Gastrocnemius medialis (tissue), 4 donors: Measurements from ENCODE around the gene ATP6V1G2.

Experiments
- CTCF ChIP-seq, 5 experiments: fragments of 450-650 bp in 3 of 5; fragments of 200-600 bp in 2 of 5; sonication (generic) in 2 of 5; IDR thresholded peaks in 4 of 5; conservative IDR thresholded peaks in 1 of 5; 1 replicate in 4 of 5; 2 replicates in 1 of 5; pipeline ENCODE4 v1.5.1; 2016 to 2019; ENCODE audit warnings: antibody characterized with exemption in 5 of 5, mild to moderate bottlenecking in 3 of 5, moderate library complexity in 3 of 5
- POLR2A ChIP-seq, 2 donors: fragments of 450-650 bp; IDR thresholded peaks; one replicate each; pipeline ENCODE4 v1.6.1; 2017; ENCODE audit warnings: antibody characterized with exemption in 2 of 2, mild to moderate bottlenecking in 2 of 2, moderate library complexity in 2 of 2

GRCh38 chr6:31576897-31577578, 30.6 kb upstream of the ATP6V1G2 start:
- no peak for TF ChIP-seq CTCF (IDR thresholded peaks at IDR 0.05 in 4 of 5, conservative IDR thresholded peaks at IDR 0.05 in 1 of 5)
- TF ChIP-seq POLR2A (IDR thresholded peaks at IDR 0.05), result no peak
